ENCODE data around the gene DRAP1. TPM values are rescaled to one million over a fixed set of nuclear protein-coding genes. Genes with fewer than 3 reads are reported as not detected.
A peak's percentile ranks its signal among the peaks of the same experiment; 100 is the strongest.

Gene DRAP1
- polyA plus RNA-seq, 2 of the 4 experiments (the other 2 are of a cell fraction), result 73.7 to 143 TPM

DNA sequence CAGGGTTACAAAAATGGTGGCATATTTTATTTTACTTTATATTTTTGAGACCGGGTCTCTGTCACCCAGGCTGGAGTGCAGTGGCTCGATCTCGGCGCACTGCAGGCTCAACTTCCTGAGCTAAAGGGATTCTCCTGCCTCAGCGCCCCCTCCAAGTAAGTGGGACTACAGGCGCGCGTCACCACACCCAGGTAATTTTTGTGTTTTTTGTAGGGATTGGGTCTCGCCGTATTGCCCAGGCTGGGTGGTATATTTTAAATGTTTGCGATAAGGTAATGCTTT is 18.4 kb upstream of the DRAP1 start:
- 87% methylated on average over 11 of the region's 11 CpGs for WGBS (ENCODE audit: missing lambda C conversion rate)
- FAIRE-seq (no peak), ATAC-seq (no peak), DNase-seq (ENCODE audit: low read depth in 1 of 2, low spot score in 1 of 2) (no peak)
- Histone ChIP-seq H3K4me2 (peak overlapping the region; percentile 90), H3K4me1 (peaks cover 59% of the 10 kb centered on the region), H3K27ac (peak overlapping the region in 1 of 2 experiments; percentile 97; a peak in 3 of 6 replicates), H3K9me3 (no peaks in the 10 kb centered on the region), H3K4me3 (peak overlapping the region; percentile 93; the same call in 2 of the 3 replicates)
- ChIA-PET CTCF (interaction anchor here (1.0 to 31.6 kb wide), 7 partner anchors 7 to 189 kb away, joined by 3 to 618 read pairs (median 5); partner anchors contain the start of genes C11orf68, CCDC85B, DRAP1 and FIBP), POLR2A (interaction anchor here (0.7 to 5.7 kb wide), 10 partner anchors 8 to 49 kb away, joined by 3 to 43 read pairs (median 7); partner anchors contain the start of genes C11orf68, CCDC85B and FIBP)
- TF ChIP-seq EP300 (IDR thresholded peaks at IDR 0.05), result no peak
- no peak for TF ChIP-seq CEBPB (IDR thresholded peaks at IDR 0.05)
- no peak for TF ChIP-seq HOXB13 (CRISPR knock-in tag; IDR thresholded peaks at IDR 0.05; ENCODE audit: low read depth)
- TF ChIP-seq TP53 (CRISPR knock-in tag; IDR thresholded peaks at IDR 0.05), result peak; percentile 69; the same call in 1 of the 2 replicates
- TF ChIP-seq MAZ (IDR thresholded peaks at IDR 0.05; ENCODE audit: borderline replicate concordance, low read depth, low read length), result no peak
- TF ChIP-seq FOSB (CRISPR knock-in tag; IDR thresholded peaks at IDR 0.05), result no peak

DNA sequence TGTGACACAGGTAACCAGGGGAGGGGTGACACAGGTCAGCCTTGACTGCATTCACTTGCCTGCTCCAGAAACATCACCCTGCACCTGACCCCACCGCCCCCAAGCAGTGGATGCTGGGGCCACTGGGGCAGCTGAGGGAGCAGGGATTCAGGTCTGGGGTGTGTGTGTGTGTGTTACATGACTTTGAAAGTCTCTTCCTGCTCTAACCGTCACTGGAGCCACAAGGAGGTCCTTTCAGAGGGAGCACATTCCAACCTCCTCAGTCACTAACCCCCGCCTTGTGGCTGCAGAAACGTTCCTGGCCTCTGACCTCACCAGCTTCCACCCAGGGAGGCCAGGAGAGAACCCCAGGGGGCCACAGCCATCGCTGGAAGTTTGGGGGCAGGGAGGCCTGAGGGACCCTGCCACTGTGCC is 16.2 kb upstream of the DRAP1 start:
- H3K9me3 ChIP-seq, result no peaks in the 10 kb centered on the region
- TF ChIP-seq CTCF (IDR thresholded peaks at IDR 0.05), result no peak
- TF ChIP-seq FOSB (CRISPR knock-in tag; IDR thresholded peaks at IDR 0.05), result peak; percentile 5; the same call in 1 of the 2 replicates
- TF ChIP-seq PBX3 (IDR thresholded peaks at IDR 0.05), result 0 out of 2 replicates have a peak, but pooled peaks have one; percentile 34
- TF ChIP-seq GATA3 (IDR thresholded peaks at IDR 0.05; ENCODE audit: borderline replicate concordance), result peak; percentile 75; the same call in 1 of the 2 replicates
- no peak for TF ChIP-seq CHD2 (IDR thresholded peaks at IDR 0.05; ENCODE audit: low read length, partially characterized antibody)
- no peak for TF ChIP-seq TFCP2L1 (CRISPR knock-in tag; IDR thresholded peaks at IDR 0.05)
- TF ChIP-seq ATOH8 (CRISPR knock-in tag; IDR thresholded peaks at IDR 0.05; ENCODE audit: low read depth), result peak; percentile 57; the same call in 1 of the 2 replicates
- peak; percentile 45; the same call in 1 of the 2 replicates for TF ChIP-seq JUNB (IDR thresholded peaks at IDR 0.05)
- peak; percentile 37 for TF ChIP-seq MAX (IDR thresholded peaks at IDR 0.05)
- peak; percentile 41; the same call in 1 of the 2 replicates for TF ChIP-seq FOXS1 (CRISPR knock-in tag; IDR thresholded peaks at IDR 0.05)
- peak; percentile 36 to 50; a peak in 2 of 5 replicates for TF ChIP-seq JUN (IDR thresholded peaks at IDR 0.05)
- TF ChIP-seq POLR2AphosphoS2 (conservative IDR thresholded peaks at IDR 0.05; ENCODE audit: low read length), result no peak
- no peak for TF ChIP-seq RAD21 (conservative IDR thresholded peaks at IDR 0.05 in 1 of 2, IDR thresholded peaks at IDR 0.05 in 1 of 2)
- peak in 1 of 2 experiments; percentile 60; a peak in 1 of 5 replicates for TF ChIP-seq EP300 (IDR thresholded peaks at IDR 0.05)
- 0 out of 2 replicates have a peak, but pooled peaks have one; percentile 11 for TF ChIP-seq EHF (CRISPR knock-in tag; IDR thresholded peaks at IDR 0.05)
- TF ChIP-seq FOSL2 (IDR thresholded peaks at IDR 0.05), result no peak
- TF ChIP-seq FOSL2 (CRISPR knock-in tag; IDR thresholded peaks at IDR 0.05), result peak; percentile 83
- peak overlapping the region; percentile 68 for H3K4me2 ChIP-seq
- no peak overlapping the region for H3K4me3 ChIP-seq
- ATAC-seq, result peak; percentile 47 to 57
- peak overlapping the region; percentile 69 to 87 for H3K27ac ChIP-seq
- FAIRE-seq, result no peak
- ChIA-PET POLR2A (interaction anchor here (0.6 to 5.7 kb wide), 4 partner anchors 12 to 15 kb away, joined by 3 to 43 read pairs (median 22); partner anchors contain the start of genes CCDC85B and FIBP), CTCF (interaction anchor here (0.6 to 31.6 kb wide), 3 partner anchors 7 to 1090 kb away, joined by 4 to 618 read pairs (median 618); partner anchors contain the start of genes C11orf68, CCDC85B, DRAP1 and FIBP)
- DNase-seq (ENCODE audit: low read depth in 1 of 2, low spot score in 1 of 2), result peak; percentile 85 to 90
- H3K4me1 ChIP-seq, result peaks cover 39% of the 10 kb centered on the region
- WGBS (ENCODE audit: missing lambda C conversion rate), result 4% methylated on average over 5 of the region's 5 CpGs

All from A549 (cell line).